Uterus (tissue), 4 donors: ENCODE measurements around the gene TEX51. TPM values are rescaled to one million over a fixed set of nuclear protein-coding genes. Genes with fewer than 3 reads are reported as not detected.

Experiments
- DNase-seq, 2 donors: peaks; one replicate each; pipeline ENCODE4 v3.0.0-alpha.2; 2019 to 2020
- H3K27ac ChIP-seq, 2 donors: fragments of 200-600 bp; sonication (generic); 1 replicate in 1 of 2; 2 replicates in 1 of 2; pipeline ENCODE4 v1.5.1; 2016 to 2018
- H3K27me3 ChIP-seq, 2 donors: fragments of 200-600 bp; sonication (generic); one replicate each; pipeline ENCODE4 v1.5.1; 2018 to 2019; ENCODE audit warnings: control low read depth in 1 of 2
- H3K36me3 ChIP-seq, 2 donors: fragments of 200-600 bp; sonication (generic); one replicate each; pipeline ENCODE4 v1.5.1; 2019; ENCODE audit warnings: control low read depth in 1 of 2
- H3K4me1 ChIP-seq, 2 donors: fragments of 200-600 bp; sonication (generic); one replicate each; pipeline ENCODE4 v1.5.1; 2018 to 2019; ENCODE audit warnings: control low read depth in 1 of 2
- H3K4me3 ChIP-seq, 2 donors: fragments of 200-600 bp; sonication (generic); 1 replicate in 1 of 2; 2 replicates in 1 of 2; pipeline ENCODE4 v1.5.1; 2018 to 2019; ENCODE audit warnings: mild to moderate bottlenecking in 1 of 2
- H3K9me3 ChIP-seq, 2 donors: fragments of 200-600 bp; sonication (generic); one replicate each; pipeline ENCODE4 v1.5.1; 2019; ENCODE audit warnings: control low read depth in 1 of 2
- POLR2A ChIP-seq, 2 donors: fragments of 450-650 bp; IDR thresholded peaks; one replicate each; pipeline ENCODE4 v1.6.1; 2016; ENCODE audit warnings: antibody characterized with exemption in 2 of 2, mild to moderate bottlenecking in 1 of 2, moderate library complexity in 1 of 2
- intact Hi-C: fragments of 100-400 bp; cut with DNase I; formaldehyde crosslinking; loops from one replicate; pipeline ENCODE4 v1.15.1; 2023; ENCODE audit warnings: low total_unique reads
- total RNA-seq, 4 donors: library from RNA; depleted of rRNA in 3 of 4; stranded (reverse); fragments of >200 nt in 3 of 4; gene quantifications; one replicate each; pipeline versions ENCODE4 v1.1.0 to v1.2.4, GENCODE V29; 2014 to 2023
- TF ChIP-seq, protein P1 (sequence below), 4 experiments: fragments of 200-600 bp in 2 of 4; fragments of 450-650 bp in 2 of 4; sonication (generic) in 2 of 4; IDR thresholded peaks; one replicate each; pipeline ENCODE4 v1.5.1; 2016 to 2019; ENCODE audit warnings: antibody characterized with exemption in 4 of 4, mild to moderate bottlenecking in 2 of 4, moderate library complexity in 1 of 4
- donor health status: DM: yes; HTN: yes; CAD: no.

Gene TEX51
- total RNA-seq, 4 donors from 2014 or later = not detected

DNA sequence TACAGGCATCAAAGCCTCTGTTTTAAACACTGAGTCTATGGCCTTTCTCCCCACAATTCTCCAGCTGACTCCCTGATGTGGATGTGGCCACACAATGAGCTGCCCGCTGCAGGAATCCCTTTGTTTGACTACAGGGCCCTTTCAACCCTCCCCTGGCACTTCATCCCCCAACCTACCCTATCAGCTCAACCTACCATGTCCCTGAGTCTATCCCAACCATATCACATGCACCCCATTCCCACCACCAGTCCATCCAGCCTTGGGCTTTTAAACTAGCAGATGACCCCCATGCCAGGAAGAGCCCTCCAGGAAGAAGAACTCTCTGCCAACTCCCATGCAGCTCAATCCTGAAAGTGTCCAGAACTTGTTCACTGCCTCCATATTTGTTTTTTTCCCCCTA lies 46.9 kb upstream of the TEX51 start:
- no peaks in the 10 kb centered on the region for H3K4me1 ChIP-seq
- H3K27me3 ChIP-seq = no peaks in the 10 kb centered on the region
- no peak for DNase-seq
- no peaks in the 10 kb centered on the region for H3K9me3 ChIP-seq
- no peak overlapping the region for H3K4me3 ChIP-seq
- intact Hi-C loops = no loop called here
- no peak for TF ChIP-seq POLR2A (IDR thresholded peaks at IDR 0.05)
- TF ChIP-seq, protein P1, sequence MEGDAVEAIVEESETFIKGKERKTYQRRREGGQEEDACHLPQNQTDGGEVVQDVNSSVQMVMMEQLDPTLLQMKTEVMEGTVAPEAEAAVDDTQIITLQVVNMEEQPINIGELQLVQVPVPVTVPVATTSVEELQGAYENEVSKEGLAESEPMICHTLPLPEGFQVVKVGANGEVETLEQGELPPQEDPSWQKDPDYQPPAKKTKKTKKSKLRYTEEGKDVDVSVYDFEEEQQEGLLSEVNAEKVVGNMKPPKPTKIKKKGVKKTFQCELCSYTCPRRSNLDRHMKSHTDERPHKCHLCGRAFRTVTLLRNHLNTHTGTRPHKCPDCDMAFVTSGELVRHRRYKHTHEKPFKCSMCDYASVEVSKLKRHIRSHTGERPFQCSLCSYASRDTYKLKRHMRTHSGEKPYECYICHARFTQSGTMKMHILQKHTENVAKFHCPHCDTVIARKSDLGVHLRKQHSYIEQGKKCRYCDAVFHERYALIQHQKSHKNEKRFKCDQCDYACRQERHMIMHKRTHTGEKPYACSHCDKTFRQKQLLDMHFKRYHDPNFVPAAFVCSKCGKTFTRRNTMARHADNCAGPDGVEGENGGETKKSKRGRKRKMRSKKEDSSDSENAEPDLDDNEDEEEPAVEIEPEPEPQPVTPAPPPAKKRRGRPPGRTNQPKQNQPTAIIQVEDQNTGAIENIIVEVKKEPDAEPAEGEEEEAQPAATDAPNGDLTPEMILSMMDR (IDR thresholded peaks at IDR 0.05) = no peak
- no peaks in the 10 kb centered on the region for H3K36me3 ChIP-seq
- H3K27ac ChIP-seq = no peak overlapping the region

DNA sequence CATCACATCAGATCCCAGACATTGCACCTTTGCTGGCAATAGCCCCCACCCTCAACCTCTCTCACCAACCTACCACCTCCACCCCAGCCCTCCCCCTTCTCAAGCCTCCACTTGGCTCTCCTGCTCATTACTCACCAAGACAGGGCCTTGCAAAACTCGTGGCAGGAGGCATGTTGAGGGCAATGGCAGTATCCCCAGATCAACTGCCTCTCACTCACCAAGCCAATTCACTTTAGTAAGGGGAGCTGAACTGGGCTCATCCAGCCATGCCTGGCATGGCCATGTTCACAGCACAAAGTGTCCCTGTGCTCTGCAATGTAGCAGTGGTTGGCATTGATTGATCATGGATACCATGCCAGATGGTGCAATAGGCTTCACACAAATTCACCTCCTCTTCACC lies 46.3 kb upstream of the TEX51 start:
- H3K9me3 ChIP-seq = no peaks in the 10 kb centered on the region
- TF ChIP-seq POLR2A (IDR thresholded peaks at IDR 0.05) = no peak
- TF ChIP-seq, protein P1 (IDR thresholded peaks at IDR 0.05) = no peak
- DNase-seq = no peak
- no peak overlapping the region for H3K4me3 ChIP-seq
- intact Hi-C loops = no loop called here
- no peaks in the 10 kb centered on the region for H3K4me1 ChIP-seq
- H3K36me3 ChIP-seq = no peaks in the 10 kb centered on the region
- no peaks in the 10 kb centered on the region for H3K27me3 ChIP-seq
- no peak overlapping the region for H3K27ac ChIP-seq

DNA sequence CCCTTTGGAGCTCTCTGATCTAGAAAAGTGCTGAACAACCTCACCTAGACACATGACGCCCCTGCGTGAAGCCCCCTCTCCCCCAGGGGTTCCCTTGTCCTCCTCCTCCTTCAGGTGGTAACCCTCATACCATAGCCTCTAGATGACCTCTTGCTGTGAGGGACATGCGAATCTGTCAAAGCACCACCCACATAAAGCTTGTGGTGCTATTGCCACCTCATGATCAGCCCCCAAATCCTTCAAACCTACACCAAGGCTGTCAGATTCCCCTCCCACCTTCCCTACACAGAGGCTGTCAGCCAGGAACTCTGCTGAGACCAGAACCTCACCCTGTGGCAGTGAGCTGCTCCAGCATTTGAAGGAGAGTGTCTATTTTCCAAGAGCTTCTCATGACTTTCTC lies 43.1 kb upstream of the TEX51 start:
- no peaks in the 10 kb centered on the region for H3K4me1 ChIP-seq
- no peaks in the 10 kb centered on the region for H3K36me3 ChIP-seq
- intact Hi-C loops = no loop called here
- H3K4me3 ChIP-seq = no peak overlapping the region
- H3K9me3 ChIP-seq = no peaks in the 10 kb centered on the region
- no peak for TF ChIP-seq POLR2A (IDR thresholded peaks at IDR 0.05)
- TF ChIP-seq, protein P1 (IDR thresholded peaks at IDR 0.05) = no peak
- H3K27ac ChIP-seq = no peak overlapping the region
- no peak for DNase-seq
- no peaks in the 10 kb centered on the region for H3K27me3 ChIP-seq

- Histone ChIP-seq H3K4me1 (no peaks in the 10 kb centered on the region), H3K27me3 (no peaks in the 10 kb centered on the region), H3K4me3 (no peak overlapping the region), H3K27ac (no peak overlapping the region), H3K9me3 (no peaks in the 10 kb centered on the region), H3K36me3 (no peaks in the 10 kb centered on the region)
- intact Hi-C loops = no loop called here
- TF ChIP-seq, protein P1 (IDR thresholded peaks at IDR 0.05) = no peak
- no peak for TF ChIP-seq POLR2A (IDR thresholded peaks at IDR 0.05)
- DNase-seq = no peak
Observed at GRCh38 chr2:126856403-126856802, 42.3 kb upstream of the TEX51 start.

- no peak for DNase-seq
- intact Hi-C loops = no loop called here
- H3K9me3 ChIP-seq = no peaks in the 10 kb centered on the region
Observed at GRCh38 chr2:126857502-126857901, 41.2 kb upstream of the TEX51 start.

More at GRCh38 chr2:126857502-126857901, 41.2 kb upstream of the TEX51 start:
- no peaks in the 10 kb centered on the region for H3K4me1 ChIP-seq
- no peak overlapping the region for H3K27ac ChIP-seq
- TF ChIP-seq POLR2A (IDR thresholded peaks at IDR 0.05) = no peak
- TF ChIP-seq, protein P1 (IDR thresholded peaks at IDR 0.05) = no peak
- no peaks in the 10 kb centered on the region for H3K36me3 ChIP-seq
- H3K27me3 ChIP-seq = no peaks in the 10 kb centered on the region
- H3K4me3 ChIP-seq = no peak overlapping the region
